Prostate gland (tissue), 2 donors: ENCODE results near the gene CTNND2.

Source experiments
- POLR2A ChIP-seq: fragments of 450-650 bp; IDR thresholded peaks from one replicate; pipeline ENCODE4 v1.6.1; 2016; ENCODE audit warnings: antibody characterized with exemption, mild to moderate bottlenecking
- POLR2AphosphoS5 ChIP-seq: sonication (generic); formaldehyde crosslinking; IDR thresholded peaks from one replicate; pipeline ENCODE4 v1.6.1; 2017; ENCODE audit warnings: antibody characterized with exemption
- TF ChIP-seq, protein P1 (sequence below), 4 experiments: fragments of 200-600 bp in 2 of 4; fragments of 450-650 bp in 2 of 4; sonication (generic) in 2 of 4; IDR thresholded peaks; 1 replicate in 3 of 4; 2 replicates in 1 of 4; pipeline ENCODE4 v1.5.1; 2016 to 2019; ENCODE audit warnings: antibody characterized with exemption in 4 of 4, mild to moderate bottlenecking in 2 of 4, moderate library complexity in 2 of 4

DNA sequence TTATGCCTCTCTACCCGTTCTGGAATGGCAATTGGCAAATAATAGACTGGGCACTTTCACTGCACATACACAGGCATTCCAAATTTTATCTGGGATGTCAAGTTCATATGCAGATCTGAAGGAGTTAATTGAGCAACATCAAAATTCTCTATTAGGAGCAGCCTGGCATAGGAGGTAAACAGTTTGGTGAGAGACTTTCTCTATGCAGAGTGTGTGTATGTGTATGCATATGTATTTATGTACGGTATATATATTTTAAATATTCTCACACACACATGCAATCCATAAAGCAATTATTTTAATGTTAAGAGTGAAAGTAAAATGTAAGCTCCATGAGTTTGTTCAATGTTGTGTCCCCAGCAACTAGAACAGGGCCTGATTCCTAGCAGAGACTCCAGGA, 517.8 kb downstream of the CTNND2 start:
- TF ChIP-seq POLR2AphosphoS5 (no peak), POLR2A (no peak)
- TF ChIP-seq, protein P1, sequence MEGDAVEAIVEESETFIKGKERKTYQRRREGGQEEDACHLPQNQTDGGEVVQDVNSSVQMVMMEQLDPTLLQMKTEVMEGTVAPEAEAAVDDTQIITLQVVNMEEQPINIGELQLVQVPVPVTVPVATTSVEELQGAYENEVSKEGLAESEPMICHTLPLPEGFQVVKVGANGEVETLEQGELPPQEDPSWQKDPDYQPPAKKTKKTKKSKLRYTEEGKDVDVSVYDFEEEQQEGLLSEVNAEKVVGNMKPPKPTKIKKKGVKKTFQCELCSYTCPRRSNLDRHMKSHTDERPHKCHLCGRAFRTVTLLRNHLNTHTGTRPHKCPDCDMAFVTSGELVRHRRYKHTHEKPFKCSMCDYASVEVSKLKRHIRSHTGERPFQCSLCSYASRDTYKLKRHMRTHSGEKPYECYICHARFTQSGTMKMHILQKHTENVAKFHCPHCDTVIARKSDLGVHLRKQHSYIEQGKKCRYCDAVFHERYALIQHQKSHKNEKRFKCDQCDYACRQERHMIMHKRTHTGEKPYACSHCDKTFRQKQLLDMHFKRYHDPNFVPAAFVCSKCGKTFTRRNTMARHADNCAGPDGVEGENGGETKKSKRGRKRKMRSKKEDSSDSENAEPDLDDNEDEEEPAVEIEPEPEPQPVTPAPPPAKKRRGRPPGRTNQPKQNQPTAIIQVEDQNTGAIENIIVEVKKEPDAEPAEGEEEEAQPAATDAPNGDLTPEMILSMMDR (IDR thresholded peaks at IDR 0.05): no peak
